ENCODE measurements around the gene OXNAD1.

- TF ChIP-seq TAF1 (IDR thresholded peaks at IDR 0.05; ENCODE audit: low read depth) (no peak), REST (IDR thresholded peaks at IDR 0.05; ENCODE audit: low read depth) (no peak), RAD21 (IDR thresholded peaks at IDR 0.05; ENCODE audit: low read depth) (no peak), MAX (IDR thresholded peaks at IDR 0.05) (no peak), EP300 (IDR thresholded peaks at IDR 0.05; ENCODE audit: borderline replicate concordance) (no peak), CREB1 (IDR thresholded peaks at IDR 0.05; ENCODE audit: low read depth) (no peak), EGR1 (IDR thresholded peaks at IDR 0.05) (no peak)
These were observed 44.5 kb downstream of the OXNAD1 start for GRCh38 chr3:16309558-16309957.

Measured in Ishikawa (cell line).